HCT116 (cell line): Measurements from ENCODE around the gene TSSK2. TPM values are rescaled to one million over a fixed set of nuclear protein-coding genes. Genes with fewer than 3 reads are reported as not detected.

Source experiments
- ATAC-seq: fragments of 200-7000 bp; cut with Tn5 transposase; 2 replicates; pipeline ENCODE4 v1.9.1; 2020; ENCODE audit warnings: mild to moderate bottlenecking, moderate library complexity
- BruUV-seq: library from RNA; stranded (reverse); fragments of 400-500 nt; replicated peaks from 2 replicates; lab custom pipeline; 2021; lab: Mats Ljungman, UMichigan
- CTCF ChIA-PET: fragments of 300-600 bp; sonication (Branson Sonifier 250); formaldehyde crosslinking; loops from one replicate; lab custom pipeline; 2021; ENCODE audit warnings: antibody characterized with exemption; lab: Charles Lee
- POLR2A ChIA-PET: fragments of 300-600, 350-600 bp; sonication (Branson Sonifier 250); formaldehyde crosslinking; loops from one replicate; lab custom pipeline; 2021; ENCODE audit warnings: antibody characterized with exemption; lab: Charles Lee
- RAD21 ChIA-PET, 2 experiments: fragments of 300-600 bp; sonication (Branson Sonifier 250); formaldehyde crosslinking; loops; one replicate each; lab custom pipeline; 2023; ENCODE audit warnings: low total read pairs in 2 of 2; ENCODE audit not compliant: uncharacterized antibody in 2 of 2, unreplicated experiment in 2 of 2, low non-redundant PET in 1 of 2; lab: Charles Lee
- DNase-seq: peaks from one replicate; pipeline ENCODE4 v3.0.0-alpha.2; 2010; ENCODE audit warnings: low read depth, low spot score
- H2AFZ ChIP-seq: fragments of 200-600 bp; shearing (Covaris generic), sonication (generic); 2 replicates; pipeline ENCODE4 v1.6.1; 2017; ENCODE audit warnings: low read depth, mixed run types, mixed read lengths, antibody characterized with exemption, low read length; ENCODE audit not compliant: poor library complexity, severe bottlenecking
- H3K27ac ChIP-seq: 2 replicates; pipeline ENCODE4 v1.5.1; 2012; ENCODE audit warnings: low read depth, low read length
- H3K27me3 ChIP-seq: fragments of 200-600 bp; sonication (generic); 2 replicates; pipeline ENCODE4 v1.6.1; 2016; ENCODE audit warnings: mixed run types, low read length, mixed read lengths; ENCODE audit not compliant: insufficient read depth
- H3K36me3 ChIP-seq, 2 experiments: fragments of 200-500 bp in 1 of 2; fragments of 200-600 bp in 1 of 2; sonication (Bioruptor generic) in 1 of 2; sonication (generic) in 1 of 2; 2 replicates each; pipeline versions ENCODE4 v1.5.1 to v1.6.1; 2014 to 2016; ENCODE audit warnings: low read length in 2 of 2, inconsistent platforms in 1 of 2, mixed read lengths in 1 of 2, mixed run types in 1 of 2; ENCODE audit not compliant: insufficient read depth in 2 of 2, control insufficient read depth in 1 of 2
- H3K4me1 ChIP-seq, 2 experiments: fragments of 200-600 bp in 1 of 2; sonication (generic) in 1 of 2; 2 replicates each; pipeline versions ENCODE4 v1.5.1 to v1.6.1; 2012 to 2017; ENCODE audit warnings: low read length in 2 of 2, inconsistent platforms in 1 of 2, mild to moderate bottlenecking in 1 of 2, mixed read lengths in 1 of 2, mixed run types in 1 of 2, moderate library complexity in 1 of 2; ENCODE audit not compliant: insufficient read depth in 2 of 2, control insufficient read depth in 1 of 2
- H3K4me2 ChIP-seq: fragments of 200-600 bp; sonication (generic); 2 replicates; pipeline ENCODE4 v1.6.1; 2017; ENCODE audit warnings: mixed run types, low read length, mixed read lengths
- H3K4me3 ChIP-seq, 2 experiments: fragments of 200-600 bp in 1 of 2; sonication (generic) in 1 of 2; replicated peaks in 1 of 2; 2 replicates each; pipeline ENCODE4 v1.5.1; 2011 to 2016; ENCODE audit warnings: low read length in 2 of 2, control low read depth in 1 of 2, low read depth in 1 of 2, mild to moderate bottlenecking in 1 of 2, mixed read lengths in 1 of 2, mixed run types in 1 of 2
- H3K79me2 ChIP-seq: fragments of 200-600 bp; sonication (generic); 2 replicates; pipeline ENCODE4 v1.6.1; 2017; ENCODE audit warnings: mild to moderate bottlenecking, mixed run types, low read length, moderate library complexity, mixed read lengths; ENCODE audit not compliant: insufficient read depth
- H3K9ac ChIP-seq: fragments of 200-600 bp; sonication (generic); 2 replicates; pipeline ENCODE4 v1.6.1; 2016; ENCODE audit warnings: low read length, mixed read lengths
- H3K9me2 ChIP-seq: fragments of 200-600 bp; sonication (generic), shearing (Covaris generic); 2 replicates; pipeline ENCODE4 v1.6.1; 2017; ENCODE audit warnings: mixed run types, mild to moderate bottlenecking, moderate library complexity; ENCODE audit not compliant: insufficient read depth
- H3K9me3 ChIP-seq, 2 experiments: fragments of 200-500 bp in 1 of 2; fragments of 200-600 bp in 1 of 2; sonication (Bioruptor generic) in 1 of 2; sonication (generic) in 1 of 2; 2 replicates each; pipeline ENCODE4 v1.6.1; 2014 to 2017; ENCODE audit warnings: low read length in 2 of 2, mixed read lengths in 2 of 2, inconsistent platforms in 1 of 2, low read depth in 1 of 2, mild to moderate bottlenecking in 1 of 2, mixed run types in 1 of 2, moderate library complexity in 1 of 2; ENCODE audit not compliant: control insufficient read depth in 1 of 2, insufficient read depth in 1 of 2
- H4K20me1 ChIP-seq: fragments of 200-600 bp; sonication (generic), shearing (Covaris generic); 2 replicates; pipeline ENCODE4 v1.6.1; 2017; ENCODE audit warnings: mixed run types, mild to moderate bottlenecking, moderate library complexity; ENCODE audit not compliant: insufficient read depth
- CTCF ChIP-seq, 3 experiments: fragments of 200-600 bp in 1 of 3; sonication (generic) in 1 of 3; IDR thresholded peaks in 2 of 3; conservative IDR thresholded peaks in 1 of 3; 2 replicates each; pipeline ENCODE4 v1.5.1; 2012 to 2017; ENCODE audit warnings: low read depth in 2 of 3, low read length in 2 of 3, antibody characterized with exemption in 1 of 3, borderline replicate concordance in 1 of 3, control low read depth in 1 of 3, mild to moderate bottlenecking in 1 of 3, mixed read lengths in 1 of 3, mixed run types in 1 of 3, moderate library complexity in 1 of 3; ENCODE audit not compliant: insufficient read depth in 1 of 3
- EZH2 ChIP-seq: fragments of 200-600 bp; sonication (generic); IDR thresholded peaks from 2 replicates; pipeline ENCODE4 v1.6.1; 2017; ENCODE audit warnings: antibody characterized with exemption, mixed run types
- POLR2AphosphoS5 ChIP-seq: IDR thresholded peaks from 2 replicates; pipeline ENCODE4 v1.6.1; 2011; ENCODE audit warnings: mild to moderate bottlenecking, low read depth, low read length, moderate library complexity
- RAD21 ChIP-seq: IDR thresholded peaks from 2 replicates; pipeline ENCODE4 v1.6.1; 2012; ENCODE audit warnings: low read depth, mild to moderate bottlenecking
- REST ChIP-seq: IDR thresholded peaks from 2 replicates; pipeline ENCODE4 v1.6.1; 2012; ENCODE audit warnings: low read depth
- SIN3A ChIP-seq: IDR thresholded peaks from 2 replicates; pipeline ENCODE4 v1.6.1; 2012; ENCODE audit warnings: low read depth
- SP1 ChIP-seq: IDR thresholded peaks from 2 replicates; pipeline ENCODE4 v1.6.1; 2012; ENCODE audit warnings: low read depth
- ZFX ChIP-seq: fragments of 450-650 bp; IDR thresholded peaks from 2 replicates; pipeline ENCODE4 v1.6.1; 2017
- intact Hi-C: fragments of 100-400 bp; cut with micrococcal nuclease; formaldehyde crosslinking; loops from 2 replicates; pipeline ENCODE4 v1.10.0; 2022
- total RNA-seq: library from RNA; stranded (reverse); gene quantifications from one replicate; pipeline ENCODE4 v1.2.1, GENCODE V29; 2021; ENCODE audit not compliant: unreplicated experiment

Gene TSSK2
- total RNA-seq, 1 experiment from 2014 or later = not detected

- TF ChIP-seq CTCF (IDR thresholded peaks at IDR 0.05 in 2 of 3, conservative IDR thresholded peaks at IDR 0.05 in 1 of 3; ENCODE audit: borderline replicate concordance in 1 of 3, insufficient read depth in 1 of 3, low read depth in 2 of 3, low read length in 2 of 3) (no peak), RAD21 (no peak), SP1 (no peak), ZFX (no peak), REST (no peak), EZH2 (no peak)
These were observed 38.8 kb downstream of the TSSK2 start (continued) for GRCh38 chr22:19169947-19170318.

GRCh38 chr22:19172213-19173046 lies 41.3 kb downstream of the TSSK2 start:
- Histone ChIP-seq H4K20me1 (no peaks in the 10 kb centered on the region), H3K4me2 (peak overlapping the region; percentile 99), H3K9me2 (no peaks in the 10 kb centered on the region), H2AFZ (no peak overlapping the region), H3K27ac (peak overlapping the region; percentile 88), H3K9ac (peak overlapping the region; percentile 99), H3K79me2 (peaks cover 54% of the 10 kb centered on the region), H3K4me1 (peaks cover 9 to 62% of the 10 kb centered on the region in 2 experiments), H3K9me3 (no peaks in the 10 kb centered on the region), H3K27me3 (peaks cover 12% of the 10 kb centered on the region), H3K36me3 (no peaks in the 10 kb centered on the region), H3K4me3 (peak overlapping the region; percentile 98)
- no peak for ATAC-seq
- ChIA-PET POLR2A (no interaction called here), CTCF (no interaction called here), RAD21 (no interaction called here)
- intact Hi-C loops = no loop called here
- no TSS peak for BruUV-seq
- DNase-seq = no peak
- TF ChIP-seq POLR2AphosphoS5 = no peak
- TF ChIP-seq SIN3A = no peak
- no peak for TF ChIP-seq EZH2
- 0 out of 2 replicates have a peak, but pooled peaks have one; percentile 4 for TF ChIP-seq ZFX
- TF ChIP-seq RAD21 = no peak
